Keratinocyte (primary cell): ENCODE measurements around the gene PRR18. TPM values are rescaled to one million over a fixed set of nuclear protein-coding genes. Genes with fewer than 3 reads are reported as not detected.

Experiments
- DNase-seq: peaks from one replicate; pipeline ENCODE4 v3.0.0-alpha.2; 2011; ENCODE audit warnings: low read depth, missing footprints, low spot score
- FAIRE-seq: peaks from 2 replicates; lab custom pipeline; 2011; peaks lifted over from hg19 to GRCh38; lab: Jason Lieb, UNC
- H2AFZ ChIP-seq: 2 replicates; pipeline ENCODE4 v1.6.0; 2012; ENCODE audit warnings: low read length, control low read depth, inconsistent platforms; ENCODE audit not compliant: control insufficient read depth
- H3K27ac ChIP-seq: 2 replicates; pipeline ENCODE4 v1.5.1; 2011; ENCODE audit warnings: low read length; ENCODE audit not compliant: control insufficient read depth, insufficient read depth
- H3K27me3 ChIP-seq: 3 replicates; pipeline ENCODE4 v1.6.0; 2011; ENCODE audit warnings: low read length; ENCODE audit not compliant: control insufficient read depth, insufficient read depth; ENCODE audit errors: extremely low read depth
- H3K36me3 ChIP-seq, 2 experiments: 2 replicates in 1 of 2; 3 replicates in 1 of 2; pipeline ENCODE4 v1.5.1; 2011; ENCODE audit warnings: low read length in 2 of 2, mild to moderate bottlenecking in 1 of 2; ENCODE audit not compliant: control insufficient read depth in 2 of 2, insufficient read depth in 2 of 2; ENCODE audit errors: extremely low read depth in 1 of 2
- H3K4me1 ChIP-seq: 3 replicates; pipeline ENCODE4 v1.5.1; 2011; ENCODE audit warnings: low read length; ENCODE audit not compliant: control insufficient read depth, insufficient read depth; ENCODE audit errors: extremely low read depth
- H3K4me2 ChIP-seq: 3 replicates; pipeline ENCODE4 v1.6.0; 2011; ENCODE audit warnings: low read depth, low read length; ENCODE audit not compliant: control insufficient read depth, insufficient read depth; ENCODE audit errors: extremely low read depth
- H3K4me3 ChIP-seq, 3 experiments: fragments of 200-600 bp in 1 of 3; sonication (generic) in 1 of 3; 2 replicates in 2 of 3; 3 replicates in 1 of 3; pipeline ENCODE4 v1.5.1; 2011 to 2016; ENCODE audit warnings: low read length in 3 of 3, mild to moderate bottlenecking in 3 of 3, control low read depth in 2 of 3, inconsistent platforms in 1 of 3, low read depth in 1 of 3, mixed read lengths in 1 of 3, mixed run types in 1 of 3, moderate library complexity in 1 of 3; ENCODE audit not compliant: control insufficient read depth in 2 of 3, insufficient read depth in 2 of 3; ENCODE audit errors: extremely low read depth in 1 of 3
- H3K79me2 ChIP-seq: 2 replicates; pipeline ENCODE4 v1.6.0; 2012; ENCODE audit warnings: low read length; ENCODE audit not compliant: control insufficient read depth, insufficient read depth
- H3K9ac ChIP-seq: 3 replicates; pipeline ENCODE4 v1.6.0; 2011; ENCODE audit warnings: low read length; ENCODE audit not compliant: control insufficient read depth, insufficient read depth; ENCODE audit errors: extremely low read depth
- H3K9me1 ChIP-seq: 3 replicates; pipeline ENCODE4 v1.6.0; 2011; ENCODE audit warnings: low read length; ENCODE audit not compliant: control insufficient read depth, insufficient read depth; ENCODE audit errors: extremely low read depth
- H3K9me3 ChIP-seq: 2 replicates; pipeline ENCODE4 v1.5.1; 2012; ENCODE audit warnings: low read depth, low read length; ENCODE audit not compliant: control insufficient read depth
- H4K20me1 ChIP-seq: 3 replicates; pipeline ENCODE4 v1.6.0; 2011; ENCODE audit warnings: low read length; ENCODE audit not compliant: control insufficient read depth, insufficient read depth; ENCODE audit errors: extremely low read depth
- CTCF ChIP-seq, 3 experiments: IDR thresholded peaks in 1 of 3; conservative IDR thresholded peaks in 1 of 3; optimal IDR thresholded peaks in 1 of 3; 2 replicates in 2 of 3; 3 replicates in 1 of 3; pipeline versions ENCODE3 to v1.5.1; 2011; ENCODE audit warnings: low read length in 3 of 3, mild to moderate bottlenecking in 3 of 3, moderate library complexity in 2 of 3, control low read depth in 1 of 3, inconsistent platforms in 1 of 3; ENCODE audit not compliant: insufficient read depth in 2 of 3; ENCODE audit errors: extremely low read depth in 1 of 3
- EZH2 ChIP-seq: IDR thresholded peaks from one replicate; pipeline ENCODE4 v1.6.1; 2012; ENCODE audit warnings: inconsistent platforms, mild to moderate bottlenecking, low read length, moderate library complexity
- dilution Hi-C: fragments of 300-500 bp; cut with MboI; formaldehyde crosslinking; loops from one replicate; pipeline ENCODE4 v1.7.0; 2020; ENCODE audit warnings: low sequenced_read_pairs; ENCODE audit not compliant: extremely low pct_ligation_motif_present
- polyA plus RNA-seq, 5 experiments: library from polyadenylated mRNA; depleted of rRNA in 3 of 5; stranded (reverse) in 3 of 5; stranded (forward) in 1 of 5; unstranded in 1 of 5; fragments of >200 nt; gene quantifications; 1 replicate in 1 of 5; 2 replicates in 3 of 5; 3 replicates in 1 of 5; pipeline versions ENCODE4 v1.2.1 to v1.2.3, GENCODE V29; 2011 to 2012; ENCODE audit warnings: missing spikeins in 2 of 5, low read depth in 1 of 5, low replicate concordance in 1 of 5

Gene PRR18
- polyA plus RNA-seq, 1 donor (not counting 4 experiments of a cell fraction or from before 2014, with no cell fraction given), result not detected

- Histone ChIP-seq H2AFZ (no peak overlapping the region), H3K27ac (no peak overlapping the region), H3K9me3 (no peaks in the 10 kb centered on the region), H3K27me3 (no peaks in the 10 kb centered on the region), H3K9me1 (no peaks in the 10 kb centered on the region), H3K36me3 (peaks cover 14 to 19% of the 10 kb centered on the region in 2 experiments), H3K4me2 (no peak overlapping the region), H3K4me1 (no peaks in the 10 kb centered on the region), H4K20me1 (peaks cover 8% of the 10 kb centered on the region), H3K9ac (no peak overlapping the region), H3K79me2 (peaks cover 81% of the 10 kb centered on the region), H3K4me3 (no peak overlapping the region)
- FAIRE-seq, result no peak
- no peak for DNase-seq
- dilution Hi-C loops, result no loop called here
- TF ChIP-seq EZH2 (no peak), CTCF (optimal IDR thresholded peaks at IDR 0.05 in 1 of 3, IDR thresholded peaks at IDR 0.05 in 1 of 3, conservative IDR thresholded peaks at IDR 0.05 in 1 of 3; ENCODE audit: extremely low read depth in 1 of 3, insufficient read depth in 2 of 3, low read length in 3 of 3) (no peak)
These were observed 23.6 kb upstream of the PRR18 start for GRCh38 chr6:166331503-166332415.

- FAIRE-seq (no peak), DNase-seq (no peak)
- peak in 1 of 3 experiments; percentile 9 for TF ChIP-seq CTCF (optimal IDR thresholded peaks at IDR 0.05 in 1 of 3, IDR thresholded peaks at IDR 0.05 in 1 of 3, conservative IDR thresholded peaks at IDR 0.05 in 1 of 3; ENCODE audit: extremely low read depth in 1 of 3, insufficient read depth in 2 of 3, low read length in 3 of 3)
- TF ChIP-seq EZH2, result no peak
- H3K27ac ChIP-seq, result no peak overlapping the region
- no peaks in the 10 kb centered on the region for H3K9me3 ChIP-seq
- peaks cover 15 to 21% of the 10 kb centered on the region in 2 experiments for H3K36me3 ChIP-seq
- peaks cover 6% of the 10 kb centered on the region for H4K20me1 ChIP-seq
- H3K27me3 ChIP-seq, result no peaks in the 10 kb centered on the region
- H3K79me2 ChIP-seq, result peaks cover 74% of the 10 kb centered on the region
- no peak overlapping the region for H3K4me3 ChIP-seq
- H3K9me1 ChIP-seq, result no peaks in the 10 kb centered on the region
- H3K4me1 ChIP-seq, result no peaks in the 10 kb centered on the region
- no peak overlapping the region for H2AFZ ChIP-seq
- H3K9ac ChIP-seq, result no peak overlapping the region
- H3K4me2 ChIP-seq, result no peak overlapping the region
- dilution Hi-C loops, result no loop called here
These were observed 22.4 kb upstream of the PRR18 start for GRCh38 chr6:166330612-166331011.
